ENCODE results near the gene FABP7. TPM values are rescaled to one million over a fixed set of nuclear protein-coding genes. Genes with fewer than 3 reads are reported as not detected.

Gene FABP7
- total and polyA plus RNA-seq, 8 donors, result 2.8 TPM; not detected in 7

- H3K27me3 ChIP-seq, result no peaks in the 10 kb centered on the region
- TF ChIP-seq CTCF (IDR thresholded peaks at IDR 0.05) (no peak), POLR2A (IDR thresholded peaks at IDR 0.05) (no peak), POLR2AphosphoS5 (IDR thresholded peaks at IDR 0.05) (no peak), EP300 (IDR thresholded peaks at IDR 0.05) (no peak)
- H3K4me1 ChIP-seq, result no peaks in the 10 kb centered on the region
- intact Hi-C loops (cut with DNase I; ENCODE audit: low total_unique reads), result no loop called here
- H3K4me3 ChIP-seq, result no peak overlapping the region
- WGBS, 5 donors, result 60 to 96% (median 75%) methylated on average over 1 of the region's 1 CpG
- H3K9me3 ChIP-seq, result no peaks in the 10 kb centered on the region
- H3K27ac ChIP-seq, result no peak overlapping the region
- H3K36me3 ChIP-seq, result no peaks in the 10 kb centered on the region
- no peak for DNase-seq
Observed at GRCh38 chr6:122829456-122829855, 49.9 kb downstream of the FABP7 start.

- 31 to 67% (median 64%) methylated on average over 1 of the region's 1 CpG for WGBS, 5 donors
- no peak overlapping the region for H3K4me3 ChIP-seq
- no peak for DNase-seq
- H3K4me1 ChIP-seq, result no peaks in the 10 kb centered on the region
- no peaks in the 10 kb centered on the region for H3K27me3 ChIP-seq
- no peak overlapping the region for H3K27ac ChIP-seq
- no peak for TF ChIP-seq POLR2AphosphoS5 (IDR thresholded peaks at IDR 0.05)
- no peak for TF ChIP-seq EP300 (IDR thresholded peaks at IDR 0.05)
- TF ChIP-seq POLR2A (IDR thresholded peaks at IDR 0.05), result no peak
- TF ChIP-seq CTCF (IDR thresholded peaks at IDR 0.05), result no peak
- H3K9me3 ChIP-seq, result no peaks in the 10 kb centered on the region
- intact Hi-C loops (cut with DNase I; ENCODE audit: low total_unique reads), result no loop called here
- no peaks in the 10 kb centered on the region for H3K36me3 ChIP-seq
Observed at GRCh38 chr6:122831511-122831910, 52.0 kb downstream of the FABP7 start.

- H3K27me3 ChIP-seq, result no peaks in the 10 kb centered on the region
- no peak overlapping the region for H3K4me3 ChIP-seq
- H3K36me3 ChIP-seq, result no peaks in the 10 kb centered on the region
- WGBS, 5 donors, result 71 to 83% (median 80%) methylated on average over 3 of the region's 3 CpGs
- no peak for TF ChIP-seq POLR2AphosphoS5 (IDR thresholded peaks at IDR 0.05)
- no peak for TF ChIP-seq POLR2A (IDR thresholded peaks at IDR 0.05)
- no peak for TF ChIP-seq CTCF (IDR thresholded peaks at IDR 0.05)
- TF ChIP-seq EP300 (IDR thresholded peaks at IDR 0.05), result no peak
- intact Hi-C loops (cut with DNase I; ENCODE audit: low total_unique reads), result no loop called here
- no peak for DNase-seq
- no peak overlapping the region for H3K27ac ChIP-seq
- H3K9me3 ChIP-seq, result no peaks in the 10 kb centered on the region
- no peaks in the 10 kb centered on the region for H3K4me1 ChIP-seq
Observed at GRCh38 chr6:122832459-122832858, 52.9 kb downstream of the FABP7 start.

- peak in 1 of 2 donors; percentile 5 for DNase-seq
- 83 to 93% (median 89%) methylated on average over 7 of the region's 7 CpGs for WGBS, 5 donors
- H3K27ac ChIP-seq, result no peak overlapping the region
- no peaks in the 10 kb centered on the region for H3K36me3 ChIP-seq
- TF ChIP-seq CTCF (IDR thresholded peaks at IDR 0.05) (no peak), EP300 (IDR thresholded peaks at IDR 0.05) (no peak), POLR2A (IDR thresholded peaks at IDR 0.05) (no peak), POLR2AphosphoS5 (IDR thresholded peaks at IDR 0.05) (no peak)
- no peaks in the 10 kb centered on the region for H3K27me3 ChIP-seq
- H3K4me3 ChIP-seq, result no peak overlapping the region
- no peaks in the 10 kb centered on the region for H3K9me3 ChIP-seq
- intact Hi-C loops (cut with DNase I; ENCODE audit: low total_unique reads), result no loop called here
- no peaks in the 10 kb centered on the region for H3K4me1 ChIP-seq
Observed at GRCh38 chr6:122833021-122833491, 53.5 kb downstream of the FABP7 start.

Small RNA genes within 50 kb of the gene (small RNA-seq; reads per million reads assigned to genes)
- gene RN7SL564P, result 0 to 0.08 (median 0) reads per million in 4 donors

Other genes starting within 250 kb of the FABP7 start
- gene PKIB, start 169.3 kb upstream of the FABP7 start, total RNA-seq, result 10 to 100 TPM in 4 of 5 donors, 1 to 10 TPM in 1; 7.6 to 61.1 (median 20.3) TPM
- 100 to 1,000 TPM in 1 of 3 donors, 10 to 100 TPM in 2; 17.2 to 128 (median 32.6) TPM for gene PKIB, start 169.3 kb upstream of the FABP7 start, polyA plus RNA-seq
- 10 to 100 TPM in 4 of 5 donors, 1 to 10 TPM in 1; 4.5 to 24.0 (median 14.6) TPM for gene SMPDL3A, start 9.5 kb downstream of the FABP7 start, total RNA-seq
- gene SMPDL3A, start 9.5 kb downstream of the FABP7 start, polyA plus RNA-seq, result 10 to 100 TPM in 2 of 3 donors, 1 to 10 TPM in 1; 6.2 to 34.2 (median 18.8) TPM
- gene CLVS2, start 216.5 kb downstream of the FABP7 start, total RNA-seq, result 10 to 100 TPM in 1 of 5 donors, under 1 TPM in 1, not detected in 3; 0.92 to 59.8 TPM
- under 1 TPM in 1 of 3 donors, not detected in 2; 0.03 TPM for gene CLVS2, start 216.5 kb downstream of the FABP7 start, polyA plus RNA-seq

All from stomach (tissue), 9 donors.